Memory B cell (primary cell): ENCODE results near the gene SH3RF2.

Experiments
- ATAC-seq: fragments of 150-1000 bp; cut with Tn5 transposase; 2 replicates; pipeline ENCODE4 v1.10.0; 2021; ENCODE audit warnings: low read depth, mild to moderate bottlenecking, moderate library complexity
- DNase-seq, 2 donors: peaks; one replicate each; pipeline ENCODE4 v3.0.0; 2022; ENCODE audit warnings: low spot score in 2 of 2
- H3K27ac Mint-ChIP-seq: one replicate; pipeline ENCODE4 v1.8.0; 2022; ENCODE audit warnings: mild to moderate bottlenecking, moderate library complexity, mixed read lengths
- H3K27me3 Mint-ChIP-seq: one replicate; pipeline ENCODE4 v1.8.0; 2022; ENCODE audit warnings: mixed read lengths
- H3K36me3 Mint-ChIP-seq: one replicate; pipeline ENCODE4 v1.8.0; 2022; ENCODE audit warnings: mild to moderate bottlenecking, mixed read lengths
- H3K4me1 Mint-ChIP-seq: one replicate; pipeline ENCODE4 v1.8.0; 2022; ENCODE audit warnings: mixed read lengths
- H3K4me3 Mint-ChIP-seq: one replicate; pipeline ENCODE4 v1.8.0; 2022; ENCODE audit warnings: mild to moderate bottlenecking, moderate library complexity, mixed read lengths
- H3K9me3 Mint-ChIP-seq: one replicate; pipeline ENCODE4 v1.8.0; 2022; ENCODE audit warnings: mixed read lengths

The SH3RF2 gene

GRCh38 chr5:145912594-145912993 lies 23.8 kb upstream of the SH3RF2 start:
- Mint-ChIP-seq H3K4me1 (peaks cover 3% of the 10 kb centered on the region), H3K27me3 (peaks cover 2% of the 10 kb centered on the region), H3K27ac (no peak overlapping the region), H3K9me3 (no peaks in the 10 kb centered on the region), H3K4me3 (no peak overlapping the region), H3K36me3 (no peaks in the 10 kb centered on the region)
- DNase-seq (no peak), ATAC-seq (no peak)

- ATAC-seq (no peak), DNase-seq (no peak)
- peaks cover 3% of the 10 kb centered on the region for H3K4me1 Mint-ChIP-seq
- H3K27ac Mint-ChIP-seq: no peak overlapping the region
- H3K36me3 Mint-ChIP-seq: no peaks in the 10 kb centered on the region
- H3K27me3 Mint-ChIP-seq: peaks cover 2% of the 10 kb centered on the region
- H3K4me3 Mint-ChIP-seq: no peak overlapping the region
- H3K9me3 Mint-ChIP-seq: no peaks in the 10 kb centered on the region
Observed at GRCh38 chr5:145913701-145914100, 22.7 kb upstream of the SH3RF2 start.

- no peaks in the 10 kb centered on the region for H3K9me3 Mint-ChIP-seq
- H3K27ac Mint-ChIP-seq: no peak overlapping the region
- ATAC-seq (no peak), DNase-seq (no peak)
- H3K4me3 Mint-ChIP-seq: no peak overlapping the region
- peaks cover 2% of the 10 kb centered on the region for H3K27me3 Mint-ChIP-seq
- peaks cover 3% of the 10 kb centered on the region for H3K4me1 Mint-ChIP-seq
- no peaks in the 10 kb centered on the region for H3K36me3 Mint-ChIP-seq
Observed at GRCh38 chr5:145915970-145916638, 20.3 kb upstream of the SH3RF2 start.

- DNase-seq (no peak), ATAC-seq (no peak)
- Mint-ChIP-seq H3K27me3 (peaks cover 3% of the 10 kb centered on the region), H3K36me3 (no peaks in the 10 kb centered on the region), H3K4me3 (no peak overlapping the region), H3K9me3 (no peaks in the 10 kb centered on the region), H3K4me1 (peaks cover 3% of the 10 kb centered on the region), H3K27ac (no peak overlapping the region)
Observed at GRCh38 chr5:145917288-145917687, 19.1 kb upstream of the SH3RF2 start.

- H3K36me3 Mint-ChIP-seq: no peaks in the 10 kb centered on the region
- no peaks in the 10 kb centered on the region for H3K9me3 Mint-ChIP-seq
- H3K27ac Mint-ChIP-seq: no peak overlapping the region
- H3K4me1 Mint-ChIP-seq: peaks cover 3% of the 10 kb centered on the region
- H3K4me3 Mint-ChIP-seq: no peak overlapping the region
- H3K27me3 Mint-ChIP-seq: peaks cover 3% of the 10 kb centered on the region
- no peak for ATAC-seq
- no peak for DNase-seq
Observed at GRCh38 chr5:145918397-145918796, 18.0 kb upstream of the SH3RF2 start.

GRCh38 chr5:145919413-145919812 lies 17.0 kb upstream of the SH3RF2 start:
- DNase-seq: no peak
- no peak overlapping the region for H3K4me3 Mint-ChIP-seq
- H3K27me3 Mint-ChIP-seq: peaks cover 3% of the 10 kb centered on the region
- no peak for ATAC-seq
- no peaks in the 10 kb centered on the region for H3K9me3 Mint-ChIP-seq
- H3K36me3 Mint-ChIP-seq: no peaks in the 10 kb centered on the region
- no peak overlapping the region for H3K27ac Mint-ChIP-seq
- peaks cover 3% of the 10 kb centered on the region for H3K4me1 Mint-ChIP-seq

- H3K4me1 Mint-ChIP-seq: peaks cover 3% of the 10 kb centered on the region
- ATAC-seq (no peak), DNase-seq (no peak)
- H3K4me3 Mint-ChIP-seq: no peak overlapping the region
- H3K27ac Mint-ChIP-seq: no peak overlapping the region
- no peaks in the 10 kb centered on the region for H3K9me3 Mint-ChIP-seq
- H3K36me3 Mint-ChIP-seq: no peaks in the 10 kb centered on the region
- peaks cover 1% of the 10 kb centered on the region for H3K27me3 Mint-ChIP-seq
Observed at GRCh38 chr5:145920542-145921210, 15.7 kb upstream of the SH3RF2 start.

GRCh38 chr5:145921211-145921610 lies 15.2 kb upstream of the SH3RF2 start:
- no peak overlapping the region for H3K27ac Mint-ChIP-seq
- H3K27me3 Mint-ChIP-seq: peaks cover 1% of the 10 kb centered on the region
- H3K36me3 Mint-ChIP-seq: no peaks in the 10 kb centered on the region
- DNase-seq: no peak
- H3K4me1 Mint-ChIP-seq: no peaks in the 10 kb centered on the region
- ATAC-seq: no peak
- H3K4me3 Mint-ChIP-seq: no peak overlapping the region
- no peaks in the 10 kb centered on the region for H3K9me3 Mint-ChIP-seq

- Mint-ChIP-seq H3K9me3 (no peaks in the 10 kb centered on the region), H3K36me3 (no peaks in the 10 kb centered on the region), H3K27me3 (peaks cover 1% of the 10 kb centered on the region), H3K27ac (no peak overlapping the region), H3K4me3 (no peak overlapping the region), H3K4me1 (no peaks in the 10 kb centered on the region)
- DNase-seq (no peak), ATAC-seq (no peak)
Observed at GRCh38 chr5:145922059-145922458, 14.3 kb upstream of the SH3RF2 start.

GRCh38 chr5:145923405-145923804 lies 13.0 kb upstream of the SH3RF2 start:
- Mint-ChIP-seq H3K4me1 (no peaks in the 10 kb centered on the region), H3K4me3 (no peak overlapping the region), H3K9me3 (no peaks in the 10 kb centered on the region), H3K27ac (no peak overlapping the region), H3K27me3 (peaks cover 1% of the 10 kb centered on the region), H3K36me3 (no peaks in the 10 kb centered on the region)
- no peak for DNase-seq
- no peak for ATAC-seq

- no peaks in the 10 kb centered on the region for H3K36me3 Mint-ChIP-seq
- ATAC-seq (no peak), DNase-seq (no peak)
- H3K27me3 Mint-ChIP-seq: peaks cover 1% of the 10 kb centered on the region
- H3K9me3 Mint-ChIP-seq: no peaks in the 10 kb centered on the region
- no peak overlapping the region for H3K4me3 Mint-ChIP-seq
- no peaks in the 10 kb centered on the region for H3K4me1 Mint-ChIP-seq
- H3K27ac Mint-ChIP-seq: no peak overlapping the region
Observed at GRCh38 chr5:145924849-145925248, 11.5 kb upstream of the SH3RF2 start.

GRCh38 chr5:145925353-145925752 lies 11.0 kb upstream of the SH3RF2 start:
- ATAC-seq (no peak), DNase-seq (no peak)
- no peaks in the 10 kb centered on the region for H3K9me3 Mint-ChIP-seq
- no peak overlapping the region for H3K27ac Mint-ChIP-seq
- no peaks in the 10 kb centered on the region for H3K4me1 Mint-ChIP-seq
- peaks cover 1% of the 10 kb centered on the region for H3K27me3 Mint-ChIP-seq
- no peak overlapping the region for H3K4me3 Mint-ChIP-seq
- H3K36me3 Mint-ChIP-seq: no peaks in the 10 kb centered on the region

- Mint-ChIP-seq H3K9me3 (no peaks in the 10 kb centered on the region), H3K4me1 (no peaks in the 10 kb centered on the region), H3K4me3 (no peak overlapping the region), H3K36me3 (no peaks in the 10 kb centered on the region), H3K27ac (no peak overlapping the region), H3K27me3 (peaks cover 1% of the 10 kb centered on the region)
- DNase-seq (no peak), ATAC-seq (no peak)
Observed at GRCh38 chr5:145925803-145926202, 10.6 kb upstream of the SH3RF2 start.

GRCh38 chr5:145931718-145932117 lies 4.7 kb upstream of the SH3RF2 start:
- no peak for ATAC-seq
- Mint-ChIP-seq H3K9me3 (peaks cover 3% of the 10 kb centered on the region), H3K4me1 (peaks cover 2% of the 10 kb centered on the region), H3K36me3 (peaks cover 2% of the 10 kb centered on the region), H3K4me3 (no peak overlapping the region), H3K27ac (no peak overlapping the region), H3K27me3 (peaks cover 12% of the 10 kb centered on the region)
- no peak for DNase-seq

- peaks cover 3% of the 10 kb centered on the region for H3K9me3 Mint-ChIP-seq
- DNase-seq: no peak
Observed at GRCh38 chr5:145934276-145934675, 2.1 kb upstream of the SH3RF2 start.

More at GRCh38 chr5:145934276-145934675, 2.1 kb upstream of the SH3RF2 start:
- peaks cover 2% of the 10 kb centered on the region for H3K36me3 Mint-ChIP-seq
- peaks cover 14% of the 10 kb centered on the region for H3K27me3 Mint-ChIP-seq
- H3K4me3 Mint-ChIP-seq: no peak overlapping the region
- no peak overlapping the region for H3K27ac Mint-ChIP-seq
- no peak for ATAC-seq
- peaks cover 2% of the 10 kb centered on the region for H3K4me1 Mint-ChIP-seq
